IPS-18c (cell line): ENCODE data around the gene SH3BGRL2.
"Not testable (repeated sequence)": the region's sequence is repeated elsewhere in the genome, so short reads cannot be mapped to it uniquely, and the experiment has no call there.

Experiments used
- H3K4me3 ChIP-seq: 2 replicates; pipeline ENCODE4 v1.7.0; 2013; ENCODE audit warnings: low read depth, mild to moderate bottlenecking, low read length, moderate library complexity; ENCODE audit not compliant: insufficient read depth
- H3K9me3 ChIP-seq: one replicate; pipeline ENCODE4 v1.6.1; 2013; ENCODE audit warnings: mild to moderate bottlenecking, low read length, moderate library complexity; ENCODE audit not compliant: control insufficient read depth, insufficient read depth

SH3BGRL2 gene

GRCh38 chr6:79634491-79635231 lies 3.5 kb downstream of the SH3BGRL2 start:
- H3K4me3 ChIP-seq = no peak overlapping the region

GRCh38 chr6:79635232-79635543 lies 4.1 kb downstream of the SH3BGRL2 start:
- no peaks in the 10 kb centered on the region for H3K9me3 ChIP-seq
- no peak overlapping the region for H3K4me3 ChIP-seq

More at GRCh38 chr6:79634491-79635231, 3.5 kb downstream of the SH3BGRL2 start:
- H3K9me3 ChIP-seq = no peaks in the 10 kb centered on the region

GRCh38 chr6:79636673-79637072 lies 5.5 kb downstream of the SH3BGRL2 start:
- H3K4me3 ChIP-seq = no peak overlapping the region
- H3K9me3 ChIP-seq = no peaks in the 10 kb centered on the region

- no peak overlapping the region for H3K4me3 ChIP-seq
- H3K9me3 ChIP-seq = no peaks in the 10 kb centered on the region
These were observed 9.3 kb downstream of the SH3BGRL2 start for GRCh38 chr6:79640146-79641111.

GRCh38 chr6:79646006-79646405 lies 14.9 kb downstream of the SH3BGRL2 start:
- Histone ChIP-seq H3K4me3 (no peak overlapping the region), H3K9me3 (no peaks in the 10 kb centered on the region)

- H3K9me3 ChIP-seq = no peaks in the 10 kb centered on the region
- no peak overlapping the region for H3K4me3 ChIP-seq
These were observed 15.4 kb downstream of the SH3BGRL2 start for GRCh38 chr6:79646561-79646960.

GRCh38 chr6:79647741-79648140 lies 16.6 kb downstream of the SH3BGRL2 start:
- Histone ChIP-seq H3K4me3 (no peak overlapping the region), H3K9me3 (no peaks in the 10 kb centered on the region)

- Histone ChIP-seq H3K9me3 (no peaks in the 10 kb centered on the region), H3K4me3 (no peak overlapping the region)
These were observed 17.2 kb downstream of the SH3BGRL2 start for GRCh38 chr6:79648328-79648727.

GRCh38 chr6:79649016-79649415 lies 17.9 kb downstream of the SH3BGRL2 start:
- H3K4me3 ChIP-seq = no peak overlapping the region
- H3K9me3 ChIP-seq = no peaks in the 10 kb centered on the region

GRCh38 chr6:79650950-79651349 lies 19.8 kb downstream of the SH3BGRL2 start:
- no peaks in the 10 kb centered on the region for H3K9me3 ChIP-seq
- no peak overlapping the region for H3K4me3 ChIP-seq

GRCh38 chr6:79656134-79656533 lies 25.0 kb downstream of the SH3BGRL2 start:
- H3K9me3 ChIP-seq = no peaks in the 10 kb centered on the region

GRCh38 chr6:79657238-79657637 lies 26.1 kb downstream of the SH3BGRL2 start:
- Histone ChIP-seq H3K9me3 (no peaks in the 10 kb centered on the region), H3K4me3 (no peak overlapping the region)

More at GRCh38 chr6:79656134-79656533, 25.0 kb downstream of the SH3BGRL2 start:
- H3K4me3 ChIP-seq = no peak overlapping the region

GRCh38 chr6:79663655-79664054 lies 32.5 kb downstream of the SH3BGRL2 start:
- not testable (repeated sequence) for H3K9me3 ChIP-seq, H3K4me3 ChIP-seq

GRCh38 chr6:79665725-79666551 lies 34.8 kb downstream of the SH3BGRL2 start:
- Histone ChIP-seq H3K9me3 (no peaks in the 10 kb centered on the region), H3K4me3 (no peak overlapping the region)

- Histone ChIP-seq H3K4me3 (no peak overlapping the region), H3K9me3 (no peaks in the 10 kb centered on the region)
These were observed 35.5 kb downstream of the SH3BGRL2 start for GRCh38 chr6:79666634-79667033.

GRCh38 chr6:79668381-79668780 lies 37.3 kb downstream of the SH3BGRL2 start:
- no peaks in the 10 kb centered on the region for H3K9me3 ChIP-seq
- no peak overlapping the region for H3K4me3 ChIP-seq

GRCh38 chr6:79669766-79670165 lies 38.6 kb downstream of the SH3BGRL2 start:
- no peak overlapping the region for H3K4me3 ChIP-seq
- no peaks in the 10 kb centered on the region for H3K9me3 ChIP-seq
